ENCODE data around the gene RIMBP3C.
"Not testable (repeated sequence)": the region's sequence is repeated elsewhere in the genome, so short reads cannot be mapped to it uniquely, and the experiment has no call there.

Gene RIMBP3C

DNA sequence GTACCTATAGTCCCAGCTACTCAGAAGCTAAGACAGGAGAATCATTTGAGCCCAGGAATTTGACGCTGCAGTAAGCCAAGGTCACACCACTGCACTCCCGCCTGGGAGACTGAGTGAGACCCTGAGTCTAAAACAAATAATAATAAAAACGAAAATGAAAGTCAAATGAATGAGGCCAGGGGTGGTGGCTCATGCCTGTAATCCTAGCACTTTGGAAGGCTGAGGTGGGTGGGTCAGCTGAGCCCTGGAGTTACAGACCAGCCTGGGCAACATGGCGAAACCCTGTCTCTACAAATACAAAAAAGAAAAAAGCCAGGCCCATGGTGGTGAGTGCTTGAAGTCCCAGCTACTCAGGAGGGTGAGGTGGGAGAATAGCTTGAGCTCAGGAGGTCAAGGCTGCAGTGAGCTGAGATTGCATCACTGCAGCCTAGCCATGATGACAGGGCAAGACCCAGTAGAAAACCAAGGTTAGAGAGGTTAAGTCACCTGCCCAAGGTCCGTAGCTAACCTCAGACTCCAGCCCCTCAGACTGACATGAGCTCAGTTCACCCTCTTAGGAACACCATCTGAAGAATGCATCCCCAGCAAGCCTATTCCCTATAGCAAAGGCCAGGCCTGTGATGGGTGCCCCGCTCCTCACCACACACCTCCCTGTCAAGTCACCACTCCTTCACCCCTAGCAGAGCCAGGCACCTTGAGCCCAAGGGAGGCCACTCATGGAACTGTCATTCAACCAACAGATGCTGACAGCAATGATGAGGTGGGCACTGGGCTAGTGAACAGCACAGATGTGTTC lies 24.4 kb downstream of the RIMBP3C start:
- DNase-seq: not testable (repeated sequence)

DNA sequence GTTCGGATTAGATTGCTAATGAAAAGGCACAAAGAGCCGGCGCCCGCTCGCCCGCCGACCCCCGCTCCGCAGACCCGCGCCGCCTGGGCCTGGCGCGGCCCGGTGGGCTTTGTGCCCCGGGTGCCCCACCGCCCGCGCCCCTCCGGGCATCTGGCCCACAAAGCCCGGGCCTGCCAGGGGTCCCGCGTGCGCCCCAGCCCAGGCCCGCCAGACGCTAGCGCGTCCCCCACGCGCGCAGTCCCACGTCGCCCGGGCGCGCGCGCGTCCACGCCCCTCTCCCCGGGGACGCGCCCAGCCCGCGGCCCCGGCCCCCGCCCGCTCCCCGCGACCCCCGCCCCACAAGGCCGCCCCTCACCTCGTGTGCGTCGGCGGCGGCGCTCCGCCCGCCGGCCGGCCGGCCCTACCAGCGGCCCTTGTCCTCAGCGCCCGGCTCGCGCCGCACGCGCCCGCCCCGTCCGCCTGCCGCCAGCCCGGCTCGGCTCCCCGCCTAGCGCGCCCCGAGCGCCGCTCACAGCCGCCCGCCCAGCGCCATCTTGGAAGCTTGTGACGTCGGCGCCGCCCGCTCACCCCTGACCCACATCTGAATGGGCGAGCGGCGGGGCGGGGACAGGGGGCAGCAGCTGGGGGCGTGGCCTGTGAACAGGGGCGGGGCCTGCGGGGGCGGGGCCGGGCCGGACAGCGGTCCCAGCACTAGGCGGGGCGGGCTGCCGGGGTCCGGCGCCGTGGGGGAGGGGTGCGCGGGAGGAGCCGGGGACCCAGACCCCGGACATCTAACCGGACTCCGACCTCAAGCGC lies 34.1 kb downstream of the RIMBP3C start:
- DNase-seq: not testable (repeated sequence)

DNA sequence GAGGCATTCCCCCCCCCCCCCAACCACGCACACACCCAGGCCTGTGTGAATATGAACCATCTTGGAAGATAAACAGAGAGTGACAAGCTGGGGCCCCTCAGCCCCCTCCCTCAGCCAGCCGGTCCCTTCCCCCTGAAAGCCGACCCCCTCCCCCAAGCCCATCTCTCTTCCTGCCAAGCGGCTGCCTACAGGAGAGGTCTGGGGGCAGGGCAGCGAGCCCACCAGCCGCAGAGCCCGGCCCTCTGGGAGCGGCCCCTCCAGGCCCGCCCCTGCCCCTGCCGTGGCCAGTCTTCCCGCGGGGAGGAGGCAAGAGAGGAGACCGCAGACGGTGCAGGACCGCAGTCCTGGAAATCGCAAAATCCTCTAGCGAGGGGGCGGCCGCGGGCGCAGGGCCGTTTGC lies 34.7 kb downstream of the RIMBP3C start:
- DNase-seq: not testable (repeated sequence)

DNA sequence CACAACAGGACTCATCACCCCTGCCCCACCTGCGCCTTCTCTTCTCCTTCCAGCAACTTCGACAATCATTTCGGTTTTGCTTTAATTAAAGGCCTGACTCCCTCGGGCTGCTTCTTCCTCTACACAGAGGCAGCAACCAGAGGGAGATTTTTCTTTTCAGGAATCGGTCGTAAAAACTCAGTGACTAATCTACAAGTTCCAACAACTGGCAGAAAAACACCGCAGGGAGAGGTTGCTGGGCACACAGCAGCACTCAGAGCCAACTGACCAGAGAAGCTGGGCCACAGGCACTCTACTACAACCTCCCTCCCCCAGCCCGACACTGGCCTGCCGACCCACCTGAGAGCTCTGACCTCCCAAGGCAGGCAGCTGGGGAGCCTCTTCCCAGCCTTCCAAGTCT lies 36.0 kb downstream of the RIMBP3C start:
- DNase-seq: not testable (repeated sequence)

DNA sequence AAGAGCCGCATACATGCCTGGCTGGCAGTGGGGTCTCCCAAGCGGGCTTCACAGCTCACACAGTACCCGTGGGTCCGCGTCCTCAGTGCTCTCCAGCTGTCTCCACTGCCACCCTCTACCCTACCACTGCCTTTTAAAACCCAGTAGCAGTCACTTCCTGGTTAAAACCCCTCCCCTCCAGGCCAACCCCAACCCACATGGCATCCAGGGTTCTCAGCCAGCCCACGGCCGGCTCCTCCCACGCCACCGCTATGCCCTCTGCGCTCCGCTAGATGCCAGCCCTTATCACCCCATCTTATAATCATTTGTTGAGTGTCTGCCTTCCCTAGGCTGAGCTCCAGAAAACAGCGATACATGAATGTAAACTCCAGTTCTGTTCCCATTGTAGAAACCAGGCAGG lies 37.1 kb downstream of the RIMBP3C start:
- not testable (repeated sequence) for DNase-seq

DNA sequence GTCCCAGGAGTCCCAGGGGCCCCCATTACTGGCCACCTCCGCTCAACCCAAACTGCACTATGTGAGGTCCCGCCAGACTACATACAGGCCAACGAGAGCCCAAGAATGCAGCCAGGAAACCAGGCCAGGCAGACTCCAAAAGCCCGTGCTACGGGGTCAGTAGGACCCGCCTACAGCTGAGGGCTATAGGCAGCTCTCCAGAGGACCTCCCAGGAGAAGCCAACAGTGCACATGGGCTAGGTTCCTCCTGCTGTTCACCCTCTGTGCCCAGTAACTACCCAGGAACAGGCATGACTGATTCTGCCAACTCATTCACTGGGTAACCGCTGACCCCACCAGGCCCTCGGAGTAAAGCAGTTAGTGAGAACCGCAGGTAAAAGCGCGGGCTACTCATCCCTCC lies 39.2 kb downstream of the RIMBP3C start:
- DNase-seq: not testable (repeated sequence)

DNA sequence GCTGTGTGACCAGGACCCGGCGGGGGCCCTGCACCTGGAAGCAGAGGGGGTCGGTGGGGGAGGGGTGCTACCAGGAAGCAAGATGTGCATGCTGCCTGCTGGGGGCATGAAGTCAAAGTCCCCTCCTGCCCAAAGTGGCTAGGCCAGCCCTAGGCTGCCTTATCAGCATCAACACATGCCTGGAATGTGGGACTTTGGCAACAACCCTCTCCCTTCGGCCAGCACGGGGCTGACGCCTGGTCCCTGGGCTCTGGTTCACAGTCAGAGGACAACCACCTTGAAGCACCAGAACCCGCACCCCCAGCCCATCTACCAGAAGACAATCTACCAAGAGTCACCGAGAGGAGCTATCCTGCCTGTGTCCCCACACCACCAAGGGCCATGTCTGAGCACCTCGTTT lies 40.9 kb downstream of the RIMBP3C start:
- not testable (repeated sequence) for DNase-seq

DNA sequence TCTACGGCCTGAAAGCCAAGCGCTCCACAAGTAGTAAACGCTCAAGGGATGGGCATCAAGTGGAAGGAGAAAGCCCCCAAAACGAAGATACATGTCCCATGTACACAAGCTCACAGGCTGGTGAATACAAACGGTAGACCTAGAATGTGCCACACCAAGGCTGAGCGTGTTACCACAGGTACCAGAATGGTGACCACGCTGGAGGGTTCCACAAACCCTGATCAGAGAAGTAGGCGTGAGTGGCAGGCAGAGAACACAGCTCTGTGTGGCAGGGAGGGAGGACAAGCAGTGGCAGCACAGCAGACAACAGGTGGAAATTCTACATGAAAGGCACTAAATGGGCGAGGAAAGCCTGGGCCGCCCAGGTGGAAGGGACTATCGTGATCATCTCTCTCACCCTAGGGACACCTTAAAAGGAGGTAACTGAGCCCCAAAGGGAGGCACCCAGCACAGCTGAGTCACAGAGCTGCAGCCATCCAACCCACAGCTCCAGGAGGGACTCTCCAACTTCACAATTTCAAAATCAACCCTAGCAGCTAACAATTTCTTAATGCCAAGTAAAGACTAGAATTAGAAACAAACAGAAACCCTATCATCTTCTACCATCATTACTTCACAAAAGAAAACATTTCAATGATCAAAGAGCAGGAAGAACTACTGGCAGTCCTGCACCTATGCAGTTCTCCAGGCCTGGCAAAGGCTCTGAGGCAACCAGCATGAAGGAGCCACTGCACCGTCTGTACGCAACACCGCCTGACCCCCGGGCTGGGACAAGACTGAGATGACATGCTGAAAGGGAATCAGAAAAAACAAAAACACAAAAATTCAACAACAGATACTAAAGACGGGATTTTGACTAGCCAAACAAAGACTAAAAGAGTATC lies 51.4 kb downstream of the RIMBP3C start:
- DNase-seq: not testable (repeated sequence)

DNA sequence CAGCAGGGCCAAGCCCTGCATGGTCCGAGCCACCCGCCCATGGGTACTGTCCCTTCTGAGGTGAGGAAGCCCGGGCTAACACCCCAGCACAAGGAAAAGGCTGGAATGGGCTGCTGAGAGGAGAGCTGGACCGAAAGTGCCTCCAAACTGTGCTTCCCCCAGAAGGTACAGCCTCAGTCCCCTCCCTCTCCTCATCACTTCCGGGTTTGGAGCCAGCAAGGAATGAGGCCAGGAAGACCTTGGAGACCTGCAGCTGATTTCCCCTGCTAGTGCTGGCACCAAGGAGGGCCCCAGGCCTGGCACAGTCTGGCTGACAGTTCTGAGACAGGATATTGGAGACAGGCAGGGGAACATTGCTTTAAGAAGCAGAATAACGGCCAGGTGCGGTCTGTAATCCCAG lies 52.8 kb downstream of the RIMBP3C start:
- not testable (repeated sequence) for DNase-seq

DNA sequence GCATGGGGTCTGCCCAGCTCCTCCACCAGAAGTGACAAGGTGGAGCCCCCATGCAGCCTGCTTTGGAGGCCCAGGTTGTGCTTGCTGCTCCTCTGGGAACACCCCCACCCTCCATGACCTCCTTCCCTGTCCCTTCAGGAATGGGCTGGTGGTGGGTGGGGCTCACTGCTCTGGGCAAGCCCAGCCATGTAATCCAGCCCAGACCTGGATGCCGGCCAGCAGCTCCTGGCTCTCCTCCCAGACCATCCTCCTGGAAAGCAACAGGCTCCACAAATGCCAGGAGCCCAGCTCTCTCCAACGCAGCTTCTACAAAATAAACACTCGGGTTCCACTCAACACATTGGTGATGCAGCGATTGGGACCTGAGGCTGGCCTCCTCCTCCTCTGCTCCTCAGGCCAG lies 53.3 kb downstream of the RIMBP3C start:
- DNase-seq: not testable (repeated sequence)

All from activated CD4-positive, CD25-positive, alpha-beta regulatory T cell treated with anti-CD3 and anti-CD28 coated beads, Interleukin-2, amount 50 U/mL, for 72 hours (primary cell).